Measurements from ENCODE around the gene GRAMD2A. TPM values are rescaled to one million over a fixed set of nuclear protein-coding genes. Genes with fewer than 3 reads are reported as not detected.

Gene GRAMD2A
- total RNA-seq, 1 donor from 2014 or later = not detected

DNA sequence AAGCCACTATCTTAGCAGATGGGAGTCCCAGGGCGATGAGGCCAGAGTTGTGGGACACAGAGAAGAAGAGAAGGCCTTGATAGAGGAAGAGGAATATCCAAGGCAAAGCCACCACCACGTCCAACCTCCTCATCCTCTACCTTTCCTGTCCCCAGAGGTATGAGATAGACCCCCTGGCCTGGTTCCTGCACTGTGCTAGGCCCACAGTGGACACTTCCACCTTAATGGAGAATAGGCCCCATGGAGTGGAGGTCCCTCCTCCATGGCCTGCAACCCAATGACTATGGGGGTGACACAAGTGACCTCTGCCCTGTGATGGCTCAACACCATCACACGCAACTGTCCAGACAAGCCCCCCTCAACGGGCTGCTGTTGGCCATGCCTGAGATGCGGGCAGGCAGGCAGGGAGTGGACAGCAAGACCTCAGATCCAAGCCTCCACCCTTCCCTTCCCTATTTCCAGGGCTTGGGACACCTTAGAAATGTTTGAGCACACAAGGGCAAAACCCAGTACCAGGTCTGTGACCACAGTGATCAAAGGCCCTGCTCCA lies 36.8 kb downstream of the GRAMD2A start:
- Mint-ChIP-seq H3K27me3 (ENCODE audit: unreplicated experiment) (peaks cover 2% of the 10 kb centered on the region), H3K4me3 (ENCODE audit: unreplicated experiment) (no peak overlapping the region)

DNA sequence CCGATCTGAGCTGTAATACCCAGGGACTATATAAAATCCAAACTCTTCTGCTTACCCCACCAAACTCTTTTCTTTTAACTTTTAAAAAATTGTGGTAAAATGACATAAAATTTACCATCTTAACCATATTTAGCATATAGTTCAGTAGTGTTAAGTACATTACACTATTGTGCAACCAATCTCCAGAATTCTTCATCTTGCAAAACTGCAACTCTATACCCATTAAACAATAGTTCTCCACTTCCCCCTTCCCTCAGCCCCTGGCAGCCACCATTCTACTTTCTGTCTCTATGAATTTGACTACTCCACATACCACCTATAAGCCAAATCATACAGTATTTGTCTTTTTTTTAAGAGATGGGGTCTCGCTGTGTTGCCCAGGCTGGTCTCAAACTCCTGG lies 40.7 kb downstream of the GRAMD2A start:
- Mint-ChIP-seq H3K4me1 (ENCODE audit: low read depth, unreplicated experiment) (peaks cover 12% of the 10 kb centered on the region), H3K27me3 (ENCODE audit: unreplicated experiment) (peaks cover 4% of the 10 kb centered on the region), H3K4me3 (ENCODE audit: unreplicated experiment) (no peak overlapping the region), H3K36me3 (ENCODE audit: unreplicated experiment) (peaks cover 4% of the 10 kb centered on the region), H3K27ac (ENCODE audit: unreplicated experiment) (no peak overlapping the region), H3K9me3 (ENCODE audit: unreplicated experiment) (peaks cover 1% of the 10 kb centered on the region)
- no peak for DNase-seq
- TF ChIP-seq, protein P1, sequence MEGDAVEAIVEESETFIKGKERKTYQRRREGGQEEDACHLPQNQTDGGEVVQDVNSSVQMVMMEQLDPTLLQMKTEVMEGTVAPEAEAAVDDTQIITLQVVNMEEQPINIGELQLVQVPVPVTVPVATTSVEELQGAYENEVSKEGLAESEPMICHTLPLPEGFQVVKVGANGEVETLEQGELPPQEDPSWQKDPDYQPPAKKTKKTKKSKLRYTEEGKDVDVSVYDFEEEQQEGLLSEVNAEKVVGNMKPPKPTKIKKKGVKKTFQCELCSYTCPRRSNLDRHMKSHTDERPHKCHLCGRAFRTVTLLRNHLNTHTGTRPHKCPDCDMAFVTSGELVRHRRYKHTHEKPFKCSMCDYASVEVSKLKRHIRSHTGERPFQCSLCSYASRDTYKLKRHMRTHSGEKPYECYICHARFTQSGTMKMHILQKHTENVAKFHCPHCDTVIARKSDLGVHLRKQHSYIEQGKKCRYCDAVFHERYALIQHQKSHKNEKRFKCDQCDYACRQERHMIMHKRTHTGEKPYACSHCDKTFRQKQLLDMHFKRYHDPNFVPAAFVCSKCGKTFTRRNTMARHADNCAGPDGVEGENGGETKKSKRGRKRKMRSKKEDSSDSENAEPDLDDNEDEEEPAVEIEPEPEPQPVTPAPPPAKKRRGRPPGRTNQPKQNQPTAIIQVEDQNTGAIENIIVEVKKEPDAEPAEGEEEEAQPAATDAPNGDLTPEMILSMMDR (IDR thresholded peaks at IDR 0.05; ENCODE audit: partially characterized antibody, unreplicated experiment) = no peak

More for the DNA sequence above, 36.8 kb downstream of the GRAMD2A start:
- TF ChIP-seq, protein P1 (IDR thresholded peaks at IDR 0.05; ENCODE audit: partially characterized antibody, unreplicated experiment) = no peak
- Mint-ChIP-seq H3K4me1 (ENCODE audit: low read depth, unreplicated experiment) (no peaks in the 10 kb centered on the region), H3K36me3 (ENCODE audit: unreplicated experiment) (peaks cover 4% of the 10 kb centered on the region), H3K9me3 (ENCODE audit: unreplicated experiment) (peaks cover 1% of the 10 kb centered on the region), H3K27ac (ENCODE audit: unreplicated experiment) (no peak overlapping the region)
- DNase-seq = no peak

DNA sequence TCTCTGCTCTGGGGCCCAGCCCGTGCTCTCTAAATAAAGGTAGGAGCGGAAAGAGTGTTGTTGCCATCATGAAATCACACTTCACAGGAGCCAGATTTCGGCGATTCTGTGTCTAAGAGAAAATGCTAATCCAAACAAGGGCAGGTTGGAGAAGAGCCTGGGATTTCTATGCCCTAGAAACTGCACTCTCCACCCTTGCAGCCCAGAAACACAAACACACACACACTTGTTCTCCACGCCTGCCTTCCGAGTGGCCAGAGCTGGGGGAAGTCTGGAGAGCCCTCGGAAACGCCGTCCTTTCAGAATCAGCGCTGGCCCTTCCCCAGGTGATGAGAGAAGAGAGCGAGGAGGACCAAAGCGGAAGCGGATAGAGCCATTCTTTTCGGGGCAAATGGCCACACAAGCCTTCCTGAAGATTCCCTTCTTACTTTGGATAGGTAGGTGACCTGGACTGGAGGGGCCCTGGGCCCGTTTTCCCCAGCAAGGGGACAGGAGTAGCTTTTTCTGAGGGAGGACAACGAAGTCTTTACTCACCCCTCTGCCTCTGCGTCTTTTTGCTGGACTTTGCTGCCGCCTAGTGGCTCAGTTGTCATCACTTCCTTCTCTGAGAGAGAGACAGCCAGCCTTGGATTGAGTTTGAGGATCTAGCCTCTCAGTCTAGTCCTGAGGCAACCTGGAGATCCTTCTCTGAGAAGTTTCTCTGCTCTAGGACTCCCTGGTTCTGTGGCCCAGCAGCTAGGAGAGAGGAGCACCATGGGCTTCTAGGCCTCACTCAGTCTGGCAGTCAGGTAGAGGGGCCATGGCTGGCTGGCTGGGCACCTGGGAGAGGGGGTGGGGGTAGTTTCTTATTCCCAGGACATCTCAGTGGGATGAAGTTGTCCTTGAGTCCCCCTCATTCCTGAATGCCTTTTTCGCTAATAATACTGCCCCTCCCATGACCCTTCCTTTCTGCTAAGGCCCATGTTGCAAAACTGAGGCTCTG lies 41.7 kb downstream of the GRAMD2A start:
- TF ChIP-seq, protein P1 (IDR thresholded peaks at IDR 0.05; ENCODE audit: partially characterized antibody, unreplicated experiment) = peak; percentile 85
- Mint-ChIP-seq H3K9me3 (ENCODE audit: unreplicated experiment) (peaks cover 1% of the 10 kb centered on the region), H3K4me3 (ENCODE audit: unreplicated experiment) (no peak overlapping the region), H3K36me3 (ENCODE audit: unreplicated experiment) (peaks cover 4% of the 10 kb centered on the region), H3K4me1 (ENCODE audit: low read depth, unreplicated experiment) (peaks cover 12% of the 10 kb centered on the region), H3K27ac (ENCODE audit: unreplicated experiment) (no peak overlapping the region), H3K27me3 (ENCODE audit: unreplicated experiment) (peaks cover 4% of the 10 kb centered on the region)
- DNase-seq = peak; percentile 88

DNA sequence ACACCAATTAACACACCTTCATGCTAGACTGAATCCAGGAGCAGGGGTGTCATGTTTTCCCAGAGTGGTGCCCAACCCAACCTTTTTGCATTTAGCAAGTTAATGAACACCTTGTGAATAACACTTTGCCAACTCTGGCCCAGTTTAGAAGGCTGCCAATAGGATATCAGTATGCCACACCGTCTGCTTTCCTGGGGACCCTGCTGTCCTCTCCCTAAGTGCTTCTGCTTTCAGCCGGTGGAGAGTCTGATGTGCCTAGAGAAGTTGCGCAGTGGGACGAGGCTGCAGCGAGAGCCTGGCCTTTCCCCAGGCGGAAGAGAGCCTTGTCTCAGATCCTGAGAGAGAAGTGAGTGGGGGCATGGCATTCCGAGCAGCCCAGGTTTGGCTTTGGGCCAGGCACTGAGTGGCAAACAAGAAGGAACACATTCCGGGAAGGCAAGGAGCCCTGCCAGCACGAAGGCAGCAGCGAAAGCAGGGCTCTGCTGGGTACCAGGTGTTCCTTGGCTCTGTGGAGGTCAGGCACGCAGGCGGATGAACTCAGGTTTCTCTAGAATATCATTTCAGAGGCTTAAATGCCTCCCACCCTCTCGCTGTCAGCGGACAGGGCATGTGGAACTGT lies 42.5 kb downstream of the GRAMD2A start:
- H3K36me3 Mint-ChIP-seq (ENCODE audit: unreplicated experiment) = peaks cover 4% of the 10 kb centered on the region
- H3K27ac Mint-ChIP-seq (ENCODE audit: unreplicated experiment) = no peak overlapping the region
- H3K27me3 Mint-ChIP-seq (ENCODE audit: unreplicated experiment) = peaks cover 4% of the 10 kb centered on the region
- H3K9me3 Mint-ChIP-seq (ENCODE audit: unreplicated experiment) = no peaks in the 10 kb centered on the region
- TF ChIP-seq, protein P1 (IDR thresholded peaks at IDR 0.05; ENCODE audit: partially characterized antibody, unreplicated experiment) = no peak
- peaks cover 12% of the 10 kb centered on the region for H3K4me1 Mint-ChIP-seq (ENCODE audit: low read depth, unreplicated experiment)
- no peak overlapping the region for H3K4me3 Mint-ChIP-seq (ENCODE audit: unreplicated experiment)
- no peak for DNase-seq

Measured in glutamatergic neuron (in vitro differentiated cells).